T47D (cell line): ENCODE results near the gene RHOBTB1.

Experiments
- DNase-seq, 2 experiments: peaks; one replicate each; pipeline versions ENCODE4 v3.0.0 to v3.0.0-alpha.2; 2011 to 2012; ENCODE audit warnings: low read depth in 1 of 2, low spot score in 1 of 2
- JUND ChIP-seq: IDR thresholded peaks from 2 replicates; pipeline ENCODE4 v1.6.1; 2012; ENCODE audit warnings: low read depth
- in situ Hi-C: cut with HindIII; loops from 2 replicates; pipeline ENCODE4 v1.10.0; 2016; ENCODE audit warnings: low sequenced_read_pairs, low pct_unique_long_range_greater_than_20kb

RHOBTB1 gene

DNA sequence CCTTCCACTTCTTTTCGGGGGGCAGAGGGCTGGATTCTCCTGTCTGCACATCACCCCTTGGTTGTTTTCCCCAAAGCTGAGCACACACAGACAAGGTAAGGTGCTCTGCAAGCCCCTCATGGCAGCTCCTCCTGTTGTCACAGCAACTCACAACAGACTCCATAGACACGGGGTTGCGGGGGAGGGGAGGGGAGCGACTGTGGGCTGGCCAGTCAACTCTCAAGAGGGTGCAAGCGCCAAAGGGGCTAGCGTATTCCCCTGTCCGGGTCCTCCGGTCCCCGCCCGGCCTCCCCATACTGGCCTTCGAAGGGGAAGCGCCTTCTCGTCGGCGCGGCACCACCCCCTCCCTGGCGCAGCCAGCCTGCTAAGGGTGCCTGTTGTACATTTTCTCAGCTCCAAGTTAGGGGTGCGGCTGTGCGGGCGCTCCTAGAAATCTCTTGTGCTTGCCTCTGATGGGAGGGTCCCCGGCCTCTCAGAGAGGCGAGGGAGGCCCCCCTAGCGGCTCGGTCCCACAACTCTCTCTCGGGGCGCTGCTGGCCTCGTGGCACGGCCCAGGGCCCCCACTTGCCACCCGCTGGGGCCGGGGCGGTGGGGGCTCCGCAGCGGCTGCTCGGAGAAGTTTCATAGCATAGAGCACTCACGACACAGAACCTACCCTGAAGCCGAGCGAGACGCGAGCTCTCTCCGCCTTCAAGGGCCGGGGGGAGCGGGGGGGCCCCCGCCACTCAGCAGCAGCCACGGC, 498 bp downstream of the RHOBTB1 start:
- in situ Hi-C loops, result no loop called here
- DNase-seq, result peak; percentile 25 to 61
- no peak for TF ChIP-seq JUND

DNA sequence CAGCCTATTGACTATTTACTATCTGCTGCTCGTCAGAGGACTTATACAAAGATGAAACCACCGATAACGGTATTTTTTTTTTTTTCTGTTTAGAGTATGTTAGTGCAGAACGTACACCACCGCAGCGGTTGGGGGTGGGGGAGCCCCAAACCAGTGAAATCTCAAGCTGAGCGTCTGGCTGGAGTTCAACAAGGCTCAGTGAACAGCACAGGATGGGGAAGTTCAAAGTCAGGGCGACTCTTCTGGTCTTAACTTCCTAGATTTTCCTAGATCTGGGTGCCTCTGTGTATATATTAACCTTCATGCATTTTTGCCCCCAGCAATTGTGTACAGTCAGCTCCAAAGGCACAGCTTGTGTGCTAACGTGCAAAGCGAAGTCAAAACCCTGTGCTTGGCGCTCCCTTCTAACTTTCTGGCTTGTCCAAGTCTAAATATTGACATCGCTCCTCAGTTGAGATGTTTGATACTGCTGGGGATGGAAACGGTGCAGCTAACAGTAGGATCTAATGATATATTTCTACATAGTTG, 1.1 kb downstream of the RHOBTB1 start:
- peak; percentile 72 for TF ChIP-seq JUND
- in situ Hi-C loops, result no loop called here
- peak; percentile 19 to 94 for DNase-seq

DNA sequence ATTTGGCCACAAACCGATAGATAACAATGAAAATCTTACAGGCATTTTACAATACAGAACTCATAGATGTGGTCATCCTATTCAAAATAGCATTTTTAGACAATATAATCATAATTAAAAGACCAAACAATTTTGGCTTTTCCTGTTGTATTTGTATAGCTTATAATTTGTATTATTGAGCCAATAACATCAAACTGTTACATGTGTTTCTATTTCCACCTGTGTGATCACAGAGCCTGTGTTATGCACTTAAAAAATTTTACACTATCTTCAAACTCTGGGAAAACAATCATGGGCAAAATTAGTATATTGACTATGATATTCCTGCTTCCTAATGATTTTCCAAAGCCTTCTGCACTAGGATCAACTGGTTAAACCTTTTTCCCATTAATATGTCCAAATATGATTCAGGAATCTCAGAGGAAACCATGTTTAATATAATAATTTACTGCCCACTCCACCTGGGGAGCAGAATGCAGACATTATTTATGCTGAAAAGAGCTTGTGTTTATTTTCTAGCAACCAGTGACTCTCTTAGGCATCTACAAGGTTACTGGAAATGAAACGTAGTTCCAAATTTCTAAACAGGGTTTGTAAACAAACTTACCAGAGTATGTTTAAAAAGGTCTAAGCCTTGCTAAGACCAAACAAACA, 1.7 kb downstream of the RHOBTB1 start:
- no peak for DNase-seq
- TF ChIP-seq JUND, result no peak
- in situ Hi-C loops, result no loop called here

DNA sequence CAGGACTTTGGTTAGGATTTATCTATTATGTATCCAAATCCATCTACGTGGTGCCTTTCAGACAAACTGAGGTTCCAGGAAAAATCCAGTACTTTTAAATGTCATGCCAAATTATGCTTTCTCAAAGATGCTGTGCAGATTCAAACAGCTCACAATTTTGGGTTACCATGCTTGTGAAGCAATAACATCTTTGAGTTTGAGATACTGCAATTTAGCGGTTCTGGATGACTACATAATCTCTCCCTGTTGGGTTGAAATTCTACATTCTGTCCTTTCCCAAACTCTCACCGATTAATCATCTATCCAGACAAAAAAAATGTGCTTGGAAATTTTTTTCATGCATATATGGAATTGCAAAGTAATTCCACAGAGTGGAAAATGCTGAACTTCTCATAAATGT, 3.5 kb downstream of the RHOBTB1 start:
- TF ChIP-seq JUND, result no peak
- in situ Hi-C loops, result no loop called here
- DNase-seq, result no peak

GRCh38 chr10:60937784-60938654, 6.0 kb downstream of the RHOBTB1 start:
- in situ Hi-C loops, result no loop called here
- no peak for DNase-seq
- TF ChIP-seq JUND, result no peak

DNA sequence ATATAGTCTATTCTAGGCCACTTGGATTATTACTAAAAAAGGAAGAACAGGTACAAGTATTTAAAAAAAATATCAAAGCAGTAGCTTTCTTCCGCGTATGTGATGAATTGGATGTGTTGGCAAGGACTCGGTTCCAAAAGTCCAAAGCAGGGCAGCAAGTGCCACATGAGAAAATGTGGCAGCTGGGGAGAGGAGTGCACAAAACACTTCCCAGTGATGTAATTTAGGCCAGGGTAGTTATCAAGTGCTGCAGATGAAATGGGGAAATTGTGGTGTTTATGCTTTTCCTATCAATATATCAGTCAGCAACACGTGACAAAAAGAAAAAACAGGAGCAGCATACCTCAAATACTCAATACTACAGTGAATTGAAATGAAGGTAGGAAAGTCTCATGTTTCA, 7.0 kb downstream of the RHOBTB1 start:
- in situ Hi-C loops, result no loop called here
- TF ChIP-seq JUND, result no peak
- DNase-seq, result no peak

DNA sequence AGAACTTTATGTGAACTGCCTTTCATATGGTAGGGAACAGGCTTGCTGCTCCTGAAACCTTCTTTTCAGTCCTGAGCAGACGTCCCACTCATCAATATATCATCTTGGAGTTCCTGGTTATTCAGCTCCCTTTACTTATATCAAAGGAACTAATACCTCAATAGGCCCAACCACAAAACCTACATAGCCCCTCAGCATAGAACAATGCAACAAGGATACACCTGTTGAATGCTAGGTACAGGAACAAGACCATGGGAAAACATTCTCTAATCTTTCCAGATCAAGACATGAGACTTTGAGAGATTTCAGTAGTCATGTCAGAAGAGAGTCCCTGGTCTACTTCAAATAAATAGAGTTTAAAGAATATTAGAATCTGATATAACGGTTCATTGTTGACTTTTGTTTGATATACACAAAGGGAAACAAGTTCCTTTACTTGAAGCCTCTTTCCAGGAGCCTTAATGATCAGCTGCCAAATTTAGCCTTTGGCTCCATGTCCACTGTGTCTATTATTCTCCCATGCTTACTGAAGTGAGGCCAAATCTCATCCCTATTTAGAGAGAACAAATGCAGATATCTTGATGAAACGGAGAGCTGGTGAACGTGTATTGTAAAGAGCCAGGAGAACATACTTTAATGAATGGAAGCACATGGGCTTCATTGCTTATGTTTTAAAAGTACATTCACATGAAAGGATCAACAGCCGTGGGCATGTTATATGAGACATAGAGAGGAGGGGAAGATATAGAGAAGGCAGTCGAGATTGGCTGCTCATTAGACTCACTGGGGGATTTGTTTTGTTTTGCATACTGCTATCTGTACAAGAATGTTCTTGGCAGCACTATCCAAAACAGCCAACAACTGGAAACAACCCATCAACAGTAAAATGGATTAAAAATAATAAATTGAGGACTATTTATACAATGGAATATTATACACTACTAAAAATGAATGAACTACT, 9.5 kb downstream of the RHOBTB1 start:
- in situ Hi-C loops, result no loop called here
- TF ChIP-seq JUND, result no peak
- DNase-seq, result no peak

DNA sequence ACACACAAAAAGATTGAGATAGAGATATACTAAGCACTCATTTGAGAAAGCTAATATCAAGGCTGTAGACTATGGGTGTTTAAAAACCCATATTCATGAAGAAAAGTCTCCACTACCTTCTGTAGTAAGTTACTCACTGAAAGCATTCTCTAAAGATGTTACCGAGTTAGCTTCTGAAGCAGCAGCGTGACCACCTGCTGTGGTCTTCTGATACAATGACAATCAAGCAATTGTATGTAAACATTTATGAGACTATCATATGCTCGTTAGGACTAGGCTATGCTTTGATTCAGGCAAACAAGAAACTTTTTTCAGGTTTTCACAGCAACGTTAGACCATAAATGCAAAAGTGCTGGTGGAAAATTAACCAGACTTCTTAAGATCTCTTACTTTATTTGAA, 11.2 kb downstream of the RHOBTB1 start:
- DNase-seq, result no peak
- TF ChIP-seq JUND, result no peak
- in situ Hi-C loops, result no loop called here

- DNase-seq, result no peak
- in situ Hi-C loops, result no loop called here
- TF ChIP-seq JUND, result no peak
These were observed 13.7 kb downstream of the RHOBTB1 start for GRCh38 chr10:60930237-60930636.

GRCh38 chr10:60921633-60922032, 22.4 kb downstream of the RHOBTB1 start:
- no peak for TF ChIP-seq JUND
- in situ Hi-C loops, result no loop called here
- DNase-seq, result no peak

- in situ Hi-C loops, result no loop called here
- TF ChIP-seq JUND, result no peak
- DNase-seq, result no peak
These were observed 23.5 kb downstream of the RHOBTB1 start for GRCh38 chr10:60920479-60920878.

GRCh38 chr10:60919551-60919950, 24.4 kb downstream of the RHOBTB1 start:
- in situ Hi-C loops, result no loop called here
- TF ChIP-seq JUND, result no peak
- DNase-seq, result no peak
